HL-60 (cell line): ENCODE data around the gene CCDC66.

Experiments
- CTCF ChIP-seq: IDR thresholded peaks from one replicate; pipeline ENCODE4 v1.5.1; 2011; ENCODE audit warnings: low read length, control low read depth, inconsistent platforms; ENCODE audit not compliant: insufficient read depth
- POLR2AphosphoS5 ChIP-seq: IDR thresholded peaks from 2 replicates; pipeline ENCODE4 v1.6.1; 2012; ENCODE audit warnings: low read depth

GRCh38 chr3:56621681-56622080 lies 64.7 kb downstream of the CCDC66 start:
- TF ChIP-seq CTCF (no peak), POLR2AphosphoS5 (no peak)
